Endothelial cell of umbilical vein (primary cell): ENCODE results near the gene TSPEAR. TPM values are rescaled to one million over a fixed set of nuclear protein-coding genes. Genes with fewer than 3 reads are reported as not detected.

ENCODE experiments used
- BruUV-seq: library from RNA; stranded (reverse); fragments of 400-500 nt; replicated peaks from 2 replicates; lab custom pipeline; 2021; lab: Mats Ljungman, UMichigan
- CTCF ChIA-PET: fragments of 300-600, 350-600 bp; sonication (Branson Sonifier 250); formaldehyde crosslinking; loops from one replicate; lab custom pipeline; 2021; ENCODE audit warnings: antibody characterized with exemption, inconsistent platforms; lab: Charles Lee
- POLR2A ChIA-PET: fragments of 300-600, 350-600 bp; sonication (Branson Sonifier 250); formaldehyde crosslinking; loops from one replicate; lab custom pipeline; 2021; ENCODE audit warnings: antibody characterized with exemption, inconsistent platforms; lab: Charles Lee
- DNase-seq: peaks from one replicate; pipeline ENCODE4 v3.0.0-alpha.2; 2011; ENCODE audit warnings: low read depth, low spot score
- FAIRE-seq: peaks from 2 replicates; lab custom pipeline; 2011; peaks lifted over from hg19 to GRCh38; lab: Jason Lieb, UNC
- H2AFZ ChIP-seq: 2 replicates; pipeline ENCODE4 v1.6.0; 2012; ENCODE audit warnings: low read depth, low read length, control low read depth, inconsistent platforms
- H3K27ac ChIP-seq: 2 replicates; pipeline ENCODE4 v1.5.1; 2011; ENCODE audit warnings: low read depth, mild to moderate bottlenecking, control low read depth, low read length, moderate library complexity; ENCODE audit not compliant: insufficient read depth
- H3K27me3 ChIP-seq, 2 experiments: 2 replicates each; pipeline versions ENCODE4 v1.6.0 to v1.6.1; 2011; ENCODE audit warnings: low read length in 2 of 2, mixed read lengths in 1 of 2; ENCODE audit not compliant: control insufficient read depth in 2 of 2, insufficient read depth in 2 of 2
- H3K36me3 ChIP-seq, 2 experiments: 2 replicates in 1 of 2; 3 replicates in 1 of 2; pipeline ENCODE4 v1.5.1; 2011; ENCODE audit warnings: low read length in 2 of 2, mild to moderate bottlenecking in 1 of 2, moderate library complexity in 1 of 2; ENCODE audit not compliant: control insufficient read depth in 2 of 2, insufficient read depth in 2 of 2; ENCODE audit errors: extremely low read depth in 1 of 2
- H3K4me1 ChIP-seq: 3 replicates; pipeline ENCODE4 v1.5.1; 2011; ENCODE audit warnings: mild to moderate bottlenecking, low read length; ENCODE audit not compliant: control insufficient read depth, insufficient read depth; ENCODE audit errors: extremely low read depth
- H3K4me2 ChIP-seq: 2 replicates; pipeline ENCODE4 v1.6.1; 2011; ENCODE audit warnings: low read length, control low read depth, mixed read lengths; ENCODE audit not compliant: insufficient read depth
- H3K4me3 ChIP-seq, 3 experiments: fragments of 200-600 bp in 1 of 3; sonication (generic), shearing (Covaris generic) in 1 of 3; replicated peaks in 1 of 3; 2 replicates each; pipeline ENCODE4 v1.5.1; 2011 to 2016; ENCODE audit warnings: control low read depth in 3 of 3, low read length in 3 of 3, mild to moderate bottlenecking in 2 of 3, inconsistent platforms in 1 of 3, low read depth in 1 of 3, moderate library complexity in 1 of 3; ENCODE audit not compliant: insufficient read depth in 1 of 3
- H3K79me2 ChIP-seq: 2 replicates; pipeline ENCODE4 v1.6.0; 2012; ENCODE audit warnings: low read length, inconsistent platforms; ENCODE audit not compliant: control insufficient read depth, insufficient read depth
- H3K9ac ChIP-seq: replicated peaks from 2 replicates; pipeline ENCODE3; 2011; ENCODE audit warnings: low read length, control low read depth; ENCODE audit not compliant: insufficient read depth; ENCODE audit errors: extremely low read depth
- H3K9me1 ChIP-seq: replicated peaks from 3 replicates; pipeline ENCODE4 v1.6.0; 2011; ENCODE audit warnings: mild to moderate bottlenecking, low read length; ENCODE audit not compliant: control insufficient read depth, insufficient read depth; ENCODE audit errors: extremely low read depth
- H3K9me3 ChIP-seq: replicated peaks from 2 replicates; pipeline ENCODE4 v1.5.1; 2012; ENCODE audit warnings: low read length, inconsistent platforms; ENCODE audit not compliant: control insufficient read depth, insufficient read depth
- H4K20me1 ChIP-seq: replicated peaks from 2 replicates; pipeline ENCODE3; 2011; ENCODE audit warnings: mild to moderate bottlenecking, low read length; ENCODE audit not compliant: control insufficient read depth, insufficient read depth; ENCODE audit errors: extremely low read depth
- CTCF ChIP-seq, 2 donors: IDR thresholded peaks; 1 replicate in 1 of 2; 2 replicates in 1 of 2; pipeline ENCODE4 v1.5.1; 2011; ENCODE audit warnings: low read length in 2 of 2, mild to moderate bottlenecking in 2 of 2, moderate library complexity in 2 of 2, control low read depth in 1 of 2, inconsistent platforms in 1 of 2, low read depth in 1 of 2; ENCODE audit not compliant: insufficient read depth in 1 of 2; ENCODE audit errors: extremely low read depth in 1 of 2
- EZH2 ChIP-seq: IDR thresholded peaks from 2 replicates; pipeline ENCODE4 v1.6.1; 2012; ENCODE audit warnings: borderline replicate concordance, low read depth, mild to moderate bottlenecking, moderate library complexity, low read length, inconsistent platforms; ENCODE audit not compliant: severe bottlenecking
- FOS ChIP-seq: IDR thresholded peaks from 2 replicates; pipeline ENCODE4 v1.6.1; 2011; ENCODE audit warnings: mild to moderate bottlenecking, low read length, moderate library complexity, borderline replicate concordance; ENCODE audit not compliant: insufficient read depth
- GATA2 ChIP-seq: IDR thresholded peaks from 2 replicates; pipeline ENCODE4 v1.7.0; 2011; ENCODE audit warnings: low read depth, mild to moderate bottlenecking, moderate library complexity, mixed read lengths, low read length; ENCODE audit not compliant: insufficient read length, insufficient read depth
- JUN ChIP-seq: IDR thresholded peaks from 2 replicates; pipeline ENCODE4 v1.6.1; 2011; ENCODE audit warnings: borderline replicate concordance, low read depth; ENCODE audit not compliant: insufficient read length, insufficient read depth
- MAX ChIP-seq: IDR thresholded peaks from 2 replicates; pipeline ENCODE4 v1.6.1; 2011; ENCODE audit not compliant: insufficient read depth, insufficient read length
- MYC ChIP-seq: IDR thresholded peaks from one replicate; pipeline ENCODE4 v1.6.1; 2011; ENCODE audit warnings: mild to moderate bottlenecking, low read depth, low read length
- POLR2A ChIP-seq: IDR thresholded peaks from 2 replicates; pipeline ENCODE4 v1.6.1; 2012; ENCODE audit warnings: low read depth, mild to moderate bottlenecking, control low read depth, low read length
- POLR2AphosphoS5 ChIP-seq: IDR thresholded peaks from 2 replicates; pipeline ENCODE4 v1.6.1; 2012; ENCODE audit warnings: low read depth, mild to moderate bottlenecking, control low read depth, low read length, moderate library complexity; ENCODE audit not compliant: insufficient read depth
- dilution Hi-C: fragments of 300-500 bp; cut with MboI; formaldehyde crosslinking; loops from one replicate; pipeline ENCODE4 v1.15.0; 2019; ENCODE audit warnings: low sequenced_read_pairs; ENCODE audit not compliant: extremely low pct_ligation_motif_present
- intact Hi-C: fragments of 100-400 bp; cut with micrococcal nuclease; formaldehyde crosslinking; loops from one replicate; pipeline ENCODE4 v1.10.0; 2022
- polyA plus RNA-seq, 4 experiments: library from polyadenylated mRNA; depleted of rRNA in 3 of 4; stranded (reverse) in 3 of 4; unstranded in 1 of 4; fragments of >200 nt; gene quantifications; 2 replicates each; pipeline versions ENCODE4 v1.2.1 to v1.2.3, GENCODE V29; 2011 to 2012; ENCODE audit warnings: missing spikeins in 1 of 4
- total RNA-seq: library from RNA; stranded (reverse); gene quantifications from 2 replicates; pipeline ENCODE4 v1.2.3, GENCODE V29; 2021

TSPEAR gene
- total and polyA plus RNA-seq, 2 donors (not counting 3 experiments of a cell fraction or from before 2014, with no cell fraction given), result 0.01 TPM; not detected in 1

- dilution Hi-C loops (no loop called here), intact Hi-C loops (no loop called here)
- no peak overlapping the region for H3K4me2 ChIP-seq
- FAIRE-seq (no peak), DNase-seq (no peak)
- BruUV-seq, result no TSS peak
- no peaks in the 10 kb centered on the region for H3K27me3 ChIP-seq
- no peaks in the 10 kb centered on the region for H3K9me1 ChIP-seq
- no peak overlapping the region for H3K9ac ChIP-seq
- ChIA-PET CTCF (interaction anchor here (1.2 to 2.2 kb wide), 4 partner anchors 13 to 295 kb away, joined by 3 to 11 read pairs (median 4); partner anchors contain the start of gene UBE2G2), POLR2A (no interaction called here)
- H3K36me3 ChIP-seq, result no peaks in the 10 kb centered on the region
- no peak overlapping the region for H3K4me3 ChIP-seq
- TF ChIP-seq MYC (no peak), POLR2AphosphoS5 (no peak), JUN (no peak), EZH2 (no peak), GATA2 (no peak), MAX (no peak), POLR2A (no peak), FOS (no peak), CTCF (IDR thresholded peaks at IDR 0.05; ENCODE audit: extremely low read depth in 1 of 2, insufficient read depth in 1 of 2, low read depth in 1 of 2, low read length in 2 of 2) (no peak)
- no peak overlapping the region for H2AFZ ChIP-seq
- no peaks in the 10 kb centered on the region for H3K4me1 ChIP-seq
- no peak overlapping the region for H3K27ac ChIP-seq
- H4K20me1 ChIP-seq, result no peaks in the 10 kb centered on the region
- no peaks in the 10 kb centered on the region for H3K79me2 ChIP-seq
- no peaks in the 10 kb centered on the region for H3K9me3 ChIP-seq
These were observed 204.8 kb downstream of the TSPEAR start for GRCh38 chr21:44506279-44507255.
